NB4 (cell line): ENCODE results near the gene ADCY1.

Experiments
- CTCF ChIP-seq: IDR thresholded peaks from one replicate; pipeline ENCODE4 v1.5.1; 2012; ENCODE audit warnings: low read depth, low read length
- MAX ChIP-seq: IDR thresholded peaks from 2 replicates; pipeline ENCODE4 v1.6.1; 2011; ENCODE audit warnings: low read depth, low read length
- MYC ChIP-seq: IDR thresholded peaks from 2 replicates; pipeline ENCODE4 v1.6.1; 2011; ENCODE audit warnings: low read depth, low read length
- POLR2A ChIP-seq: IDR thresholded peaks from 2 replicates; pipeline ENCODE4 v1.6.1; 2011; ENCODE audit warnings: mild to moderate bottlenecking; ENCODE audit not compliant: insufficient read length; ENCODE audit errors: extremely low read depth

GRCh38 chr7:45709168-45710042, 135.2 kb downstream of the ADCY1 start:
- TF ChIP-seq POLR2A = no peak
- no peak for TF ChIP-seq CTCF
- no peak for TF ChIP-seq MAX
- TF ChIP-seq MYC = no peak
